IMR-90 (cell line): ENCODE data around the gene TNFRSF25. TPM values are rescaled to one million over a fixed set of nuclear protein-coding genes. Genes with fewer than 3 reads are reported as not detected.

Experiments
- ATAC-seq: fragments of 200-7000 bp; cut with Tn5 transposase; 2 replicates; pipeline ENCODE4 v1.9.1; 2020; ENCODE audit warnings: low read depth, mild to moderate bottlenecking, moderate library complexity
- BruUV-seq: library from RNA; stranded (reverse); fragments of 400-500 nt; replicated peaks from 2 replicates; lab custom pipeline; 2021; lab: Mats Ljungman, UMichigan
- CTCF ChIA-PET: fragments of 300-600 bp; formaldehyde crosslinking; extraction: SDS; loops from one replicate; lab custom pipeline; 2021; ENCODE audit warnings: antibody characterized with exemption; lab: Yijun Ruan, JAX
- POLR2A ChIA-PET: fragments of 300-600 bp; sonication (Branson Sonifier 250); formaldehyde crosslinking; loops from one replicate; lab custom pipeline; 2022; ENCODE audit warnings: antibody characterized with exemption; ENCODE audit not compliant: unreplicated experiment; lab: Charles Lee
- DNase-seq: peaks from one replicate; pipeline ENCODE4 v3.0.0; 2013
- H2AFZ ChIP-seq: replicated peaks from 2 replicates; pipeline ENCODE3; 2013; ENCODE audit warnings: low read length, mild to moderate bottlenecking; ENCODE audit not compliant: poor library complexity
- H2AK5ac ChIP-seq: 2 replicates; pipeline ENCODE4 v1.6.1; 2013; ENCODE audit warnings: low read depth, low read length, inconsistent platforms
- H2AK9ac ChIP-seq: replicated peaks from 2 replicates; pipeline ENCODE3; 2013; ENCODE audit warnings: mild to moderate bottlenecking, low read depth, low read length, moderate library complexity; ENCODE audit not compliant: poor library complexity
- H2BK120ac ChIP-seq: 2 replicates; pipeline ENCODE4 v1.6.1; 2013; ENCODE audit warnings: low read depth, low read length, inconsistent platforms
- H2BK15ac ChIP-seq: 3 replicates; pipeline ENCODE4 v1.6.1; 2013; ENCODE audit warnings: low read depth, low read length, inconsistent platforms
- H2BK20ac ChIP-seq: 2 replicates; pipeline ENCODE4 v1.6.1; 2013; ENCODE audit warnings: low read depth, mild to moderate bottlenecking, inconsistent platforms, low read length, moderate library complexity
- H2BK5ac ChIP-seq: 2 replicates; pipeline ENCODE4 v1.6.1; 2013; ENCODE audit warnings: mild to moderate bottlenecking, low read depth, low read length, inconsistent platforms; ENCODE audit not compliant: poor library complexity, severe bottlenecking
- H3K14ac ChIP-seq: replicated peaks from 2 replicates; pipeline ENCODE4 v1.6.1; 2013; ENCODE audit warnings: low read depth, low read length, inconsistent platforms
- H3K18ac ChIP-seq: 2 replicates; pipeline ENCODE4 v1.6.1; 2013; ENCODE audit warnings: low read depth, low read length, control low read depth
- H3K23ac ChIP-seq: 2 replicates; pipeline ENCODE4 v1.6.1; 2013; ENCODE audit warnings: low read depth, low read length, inconsistent platforms
- H3K27ac ChIP-seq: 2 replicates; pipeline ENCODE4 v1.5.1; 2013; ENCODE audit warnings: mild to moderate bottlenecking, control low read depth, low read length; ENCODE audit not compliant: insufficient read depth
- H3K27me3 ChIP-seq: 2 replicates; pipeline ENCODE4 v1.6.1; 2013; ENCODE audit warnings: low read length; ENCODE audit not compliant: control insufficient read depth, insufficient read depth
- H3K36me3 ChIP-seq: 2 replicates; pipeline ENCODE4 v1.6.1; 2013; ENCODE audit warnings: low read length, mixed read lengths; ENCODE audit not compliant: control insufficient read depth, insufficient read depth
- H3K4ac ChIP-seq: 2 replicates; pipeline ENCODE4 v1.6.1; 2013; ENCODE audit warnings: low read depth, low read length, inconsistent platforms
- H3K4me1 ChIP-seq: 2 replicates; pipeline ENCODE4 v1.6.1; 2013; ENCODE audit warnings: low read length, mixed read lengths; ENCODE audit not compliant: control insufficient read depth, insufficient read depth
- H3K4me2 ChIP-seq: 2 replicates; pipeline ENCODE4 v1.6.1; 2013; ENCODE audit warnings: low read depth, mild to moderate bottlenecking, control low read depth, low read length, moderate library complexity
- H3K4me3 ChIP-seq: 2 replicates; pipeline ENCODE4 v1.5.1; 2013; ENCODE audit warnings: low read depth, mild to moderate bottlenecking, control low read depth, low read length, moderate library complexity; ENCODE audit not compliant: insufficient read depth
- H3K56ac ChIP-seq: 2 replicates; pipeline ENCODE4 v1.6.1; 2013; ENCODE audit warnings: low read length, inconsistent platforms; ENCODE audit not compliant: insufficient read depth; ENCODE audit errors: extremely low read depth
- H3K79me1 ChIP-seq, 2 experiments: 2 replicates each; pipeline ENCODE4 v1.6.1; 2013; ENCODE audit warnings: low read length in 2 of 2, inconsistent platforms in 1 of 2, low read depth in 1 of 2
- H3K9ac ChIP-seq: 2 replicates; pipeline ENCODE4 v1.6.1; 2013; ENCODE audit warnings: low read depth, low read length, control low read depth
- H3K9me1 ChIP-seq: 2 replicates; pipeline ENCODE4 v1.6.1; 2013; ENCODE audit warnings: low read length, inconsistent platforms; ENCODE audit not compliant: insufficient read depth
- H3K9me3 ChIP-seq: 2 replicates; pipeline ENCODE4 v1.6.1; 2013; ENCODE audit warnings: low read length; ENCODE audit not compliant: control insufficient read depth, insufficient read depth
- H4K20me1 ChIP-seq: 2 replicates; pipeline ENCODE4 v1.6.1; 2013; ENCODE audit warnings: low read length, inconsistent platforms; ENCODE audit not compliant: insufficient read depth
- H4K5ac ChIP-seq: 2 replicates; pipeline ENCODE4 v1.6.1; 2013; ENCODE audit warnings: mild to moderate bottlenecking, low read depth, low read length, control low read depth
- H4K8ac ChIP-seq, 2 experiments: 2 replicates each; pipeline ENCODE4 v1.6.1; 2013; ENCODE audit warnings: low read depth in 2 of 2, low read length in 2 of 2, control low read depth in 1 of 2, inconsistent platforms in 1 of 2
- H4K91ac ChIP-seq: 2 replicates; pipeline ENCODE4 v1.6.1; 2013; ENCODE audit warnings: low read depth, low read length, inconsistent platforms; ENCODE audit not compliant: insufficient read depth
- MXI1 ChIP-seq: IDR thresholded peaks from 2 replicates; pipeline ENCODE4 v1.6.1; 2012; ENCODE audit warnings: low read depth, mild to moderate bottlenecking, low read length, moderate library complexity, borderline replicate concordance
- RAD21 ChIP-seq: IDR thresholded peaks from 2 replicates; pipeline ENCODE4 v1.6.1; 2012; ENCODE audit warnings: low read length, improper control_type of control experiment
- WGBS, 2 experiments: methylation state at CpG; one replicate each; pipeline versions ENCODE4 v1.1.5 to v1.1.7; 2013; ENCODE audit warnings: missing lambda C conversion rate in 2 of 2; ENCODE audit not compliant: insufficient read length in 1 of 2; ENCODE audit errors: extremely low coverage in 2 of 2; 5-methylcytosine and 5-hydroxymethylcytosine counted together
- dilution Hi-C: fragments of 300-500 bp; cut with HindIII; formaldehyde crosslinking; loops from one replicate; pipeline ENCODE4 v1.14.3; 2018; ENCODE audit warnings: low sequenced_read_pairs; ENCODE audit not compliant: unreplicated experiment
- in situ Hi-C: fragments of 300-500 bp; cut with MboI; formaldehyde crosslinking; loops from 3 replicates; pipeline ENCODE4 v1.14.3; 2019; ENCODE audit warnings: low sequenced_read_pairs, inconsistent platforms, mixed read lengths
- intact Hi-C: fragments of 100-400 bp; cut with micrococcal nuclease; formaldehyde crosslinking; loops from 2 replicates; pipeline ENCODE4 v1.10.0; 2022
- polyA plus RNA-seq, 3 experiments: library from polyadenylated mRNA; depleted of rRNA; stranded (reverse); fragments of >200 nt; gene quantifications; 2 replicates each; pipeline ENCODE4 v1.2.3, GENCODE V29; 2012; ENCODE audit warnings: low replicate concordance in 1 of 3
- total RNA-seq: library from RNA; depleted of rRNA; stranded (reverse); fragments of >200 nt; gene quantifications from 2 replicates; pipeline ENCODE4 v1.2.3, GENCODE V29; 2012
- TF ChIP-seq, protein P1 (sequence below): conservative IDR thresholded peaks from 2 replicates; pipeline ENCODE4 v1.5.1; 2012; ENCODE audit warnings: mild to moderate bottlenecking, low read depth, low read length, improper control_type of control experiment

TNFRSF25 gene
- total and polyA plus RNA-seq, 2 of the 4 experiments (the other 2 are of a cell fraction), result 1.3 to 11.2 TPM

- ChIA-PET CTCF (no interaction called here), POLR2A (no interaction called here)
- peak overlapping the region; percentile 17 for H2AK9ac ChIP-seq
- ATAC-seq (no peak), DNase-seq (no peak)
- no peaks in the 10 kb centered on the region for H3K36me3 ChIP-seq
- in situ Hi-C loops, result loop anchor here (10.0 kb wide), 1 partner anchor 146 kb away; no protein-coding TSS in a partner anchor
- peaks cover 9% of the 10 kb centered on the region for H3K4me1 ChIP-seq
- no peaks in the 10 kb centered on the region for H3K9me3 ChIP-seq
- H3K27ac ChIP-seq, result no peak overlapping the region
- 81% methylated on average over 3 of the region's 13 CpGs; no CpG with 5 or more reads in 1 of the 2 experiments for WGBS, 2 experiments
- BruUV-seq, result no TSS peak
- 0 out of 4 replicates have a peak, but pooled peaks cover 0 to 4% of the 10 kb centered on the region in 2 experiments for H3K79me1 ChIP-seq
- dilution Hi-C loops, result no loop called here
- H2BK5ac ChIP-seq, result no peak overlapping the region
- H4K91ac ChIP-seq, result no peak overlapping the region
- H3K14ac ChIP-seq, result no peak overlapping the region
- H4K5ac ChIP-seq, result no peak overlapping the region
- H3K9ac ChIP-seq, result no peak overlapping the region
- H3K23ac ChIP-seq, result no peak overlapping the region
- H2BK120ac ChIP-seq, result no peak overlapping the region
- intact Hi-C loops, result no loop called here
- no peak overlapping the region for H2BK20ac ChIP-seq
- H3K56ac ChIP-seq, result no peak overlapping the region
- H3K27me3 ChIP-seq, result peaks cover 7% of the 10 kb centered on the region
- no peaks in the 10 kb centered on the region for H3K9me1 ChIP-seq
- TF ChIP-seq MXI1 (no peak), RAD21 (no peak)
- TF ChIP-seq, protein P1, sequence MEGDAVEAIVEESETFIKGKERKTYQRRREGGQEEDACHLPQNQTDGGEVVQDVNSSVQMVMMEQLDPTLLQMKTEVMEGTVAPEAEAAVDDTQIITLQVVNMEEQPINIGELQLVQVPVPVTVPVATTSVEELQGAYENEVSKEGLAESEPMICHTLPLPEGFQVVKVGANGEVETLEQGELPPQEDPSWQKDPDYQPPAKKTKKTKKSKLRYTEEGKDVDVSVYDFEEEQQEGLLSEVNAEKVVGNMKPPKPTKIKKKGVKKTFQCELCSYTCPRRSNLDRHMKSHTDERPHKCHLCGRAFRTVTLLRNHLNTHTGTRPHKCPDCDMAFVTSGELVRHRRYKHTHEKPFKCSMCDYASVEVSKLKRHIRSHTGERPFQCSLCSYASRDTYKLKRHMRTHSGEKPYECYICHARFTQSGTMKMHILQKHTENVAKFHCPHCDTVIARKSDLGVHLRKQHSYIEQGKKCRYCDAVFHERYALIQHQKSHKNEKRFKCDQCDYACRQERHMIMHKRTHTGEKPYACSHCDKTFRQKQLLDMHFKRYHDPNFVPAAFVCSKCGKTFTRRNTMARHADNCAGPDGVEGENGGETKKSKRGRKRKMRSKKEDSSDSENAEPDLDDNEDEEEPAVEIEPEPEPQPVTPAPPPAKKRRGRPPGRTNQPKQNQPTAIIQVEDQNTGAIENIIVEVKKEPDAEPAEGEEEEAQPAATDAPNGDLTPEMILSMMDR, result no peak
- no peak overlapping the region for H3K4ac ChIP-seq
- no peak overlapping the region for H3K4me3 ChIP-seq
- no peak overlapping the region for H3K4me2 ChIP-seq
- H2AK5ac ChIP-seq, result no peak overlapping the region
- H2AFZ ChIP-seq, result no peak overlapping the region
- no peak overlapping the region for H2BK15ac ChIP-seq
- H4K8ac ChIP-seq, result no peak overlapping the region
- no peak overlapping the region for H3K18ac ChIP-seq
- H4K20me1 ChIP-seq, result no peaks in the 10 kb centered on the region
Measured at GRCh38 chr1:6498576-6499111, 32.7 kb upstream of the TNFRSF25 start.
